HG02678 (cell line): Measurements from ENCODE around the gene PTPN23.

Experiments
- ATAC-seq: cut with Tn5 transposase; IDR thresholded peaks from one replicate; pipeline ENCODE4 v1.9.1; 2021; ENCODE audit warnings: mild to moderate bottlenecking, moderate library complexity; ENCODE audit not compliant: unreplicated experiment

The PTPN23 gene

GRCh38 chr3:47405820-47406761 lies 25.3 kb downstream of the PTPN23 start:
- no peak for ATAC-seq

- no peak for ATAC-seq
These were observed 25.9 kb downstream of the PTPN23 start for GRCh38 chr3:47406762-47407149.

- no peak for ATAC-seq
These were observed 26.4 kb downstream of the PTPN23 start for GRCh38 chr3:47407237-47407636.

- ATAC-seq, result no peak
These were observed 27.3 kb downstream of the PTPN23 start for GRCh38 chr3:47407896-47408838.

- no peak for ATAC-seq
These were observed 28.0 kb downstream of the PTPN23 start for GRCh38 chr3:47408839-47409229.

GRCh38 chr3:47409284-47409683 lies 28.5 kb downstream of the PTPN23 start:
- no peak for ATAC-seq

GRCh38 chr3:47409688-47410416 lies 29.0 kb downstream of the PTPN23 start:
- no peak for ATAC-seq

GRCh38 chr3:47410417-47410720 lies 29.5 kb downstream of the PTPN23 start:
- no peak for ATAC-seq

GRCh38 chr3:47410801-47411646 lies 30.2 kb downstream of the PTPN23 start:
- ATAC-seq, result no peak

GRCh38 chr3:47411696-47412452 lies 31.1 kb downstream of the PTPN23 start:
- no peak for ATAC-seq

- ATAC-seq, result no peak
These were observed 31.6 kb downstream of the PTPN23 start for GRCh38 chr3:47412453-47412756.

GRCh38 chr3:47412842-47413520 lies 32.2 kb downstream of the PTPN23 start:
- ATAC-seq, result no peak

GRCh38 chr3:47413751-47414150 lies 32.9 kb downstream of the PTPN23 start:
- ATAC-seq, result no peak

- no peak for ATAC-seq
These were observed 33.3 kb downstream of the PTPN23 start for GRCh38 chr3:47414161-47414564.

- no peak for ATAC-seq
These were observed 34.1 kb downstream of the PTPN23 start for GRCh38 chr3:47414666-47415587.

- no peak for ATAC-seq
These were observed 35.2 kb downstream of the PTPN23 start for GRCh38 chr3:47416041-47416440.

- ATAC-seq, result no peak
These were observed 37.6 kb downstream of the PTPN23 start for GRCh38 chr3:47418167-47419082.
